HCT116 (cell line): ENCODE results near the gene TMEM51. TPM values are rescaled to one million over a fixed set of nuclear protein-coding genes. Genes with fewer than 3 reads are reported as not detected.

Source experiments
- ATAC-seq: fragments of 200-7000 bp; cut with Tn5 transposase; 2 replicates; pipeline ENCODE4 v1.9.1; 2020; ENCODE audit warnings: mild to moderate bottlenecking, moderate library complexity
- BruUV-seq: library from RNA; stranded (reverse); fragments of 400-500 nt; replicated peaks from 2 replicates; lab custom pipeline; 2021; lab: Mats Ljungman, UMichigan
- CTCF ChIA-PET: fragments of 300-600 bp; sonication (Branson Sonifier 250); formaldehyde crosslinking; loops from one replicate; lab custom pipeline; 2021; ENCODE audit warnings: antibody characterized with exemption; lab: Charles Lee
- POLR2A ChIA-PET: fragments of 300-600, 350-600 bp; sonication (Branson Sonifier 250); formaldehyde crosslinking; loops from one replicate; lab custom pipeline; 2021; ENCODE audit warnings: antibody characterized with exemption; lab: Charles Lee
- RAD21 ChIA-PET, 2 experiments: fragments of 300-600 bp; sonication (Branson Sonifier 250); formaldehyde crosslinking; loops; one replicate each; lab custom pipeline; 2023; ENCODE audit warnings: low total read pairs in 2 of 2; ENCODE audit not compliant: uncharacterized antibody in 2 of 2, unreplicated experiment in 2 of 2, low non-redundant PET in 1 of 2; lab: Charles Lee
- DNase-seq: peaks from one replicate; pipeline ENCODE4 v3.0.0-alpha.2; 2010; ENCODE audit warnings: low read depth, low spot score
- H2AFZ ChIP-seq: fragments of 200-600 bp; shearing (Covaris generic), sonication (generic); 2 replicates; pipeline ENCODE4 v1.6.1; 2017; ENCODE audit warnings: low read depth, mixed run types, mixed read lengths, antibody characterized with exemption, low read length; ENCODE audit not compliant: poor library complexity, severe bottlenecking
- H3K27ac ChIP-seq: 2 replicates; pipeline ENCODE4 v1.5.1; 2012; ENCODE audit warnings: low read depth, low read length
- H3K27me3 ChIP-seq: fragments of 200-600 bp; sonication (generic); 2 replicates; pipeline ENCODE4 v1.6.1; 2016; ENCODE audit warnings: mixed run types, low read length, mixed read lengths; ENCODE audit not compliant: insufficient read depth
- H3K36me3 ChIP-seq, 2 experiments: fragments of 200-500 bp in 1 of 2; fragments of 200-600 bp in 1 of 2; sonication (Bioruptor generic) in 1 of 2; sonication (generic) in 1 of 2; 2 replicates each; pipeline versions ENCODE4 v1.5.1 to v1.6.1; 2014 to 2016; ENCODE audit warnings: low read length in 2 of 2, inconsistent platforms in 1 of 2, mixed read lengths in 1 of 2, mixed run types in 1 of 2; ENCODE audit not compliant: insufficient read depth in 2 of 2, control insufficient read depth in 1 of 2
- H3K4me1 ChIP-seq, 2 experiments: fragments of 200-600 bp in 1 of 2; sonication (generic) in 1 of 2; 2 replicates each; pipeline versions ENCODE4 v1.5.1 to v1.6.1; 2012 to 2017; ENCODE audit warnings: low read length in 2 of 2, inconsistent platforms in 1 of 2, mild to moderate bottlenecking in 1 of 2, mixed read lengths in 1 of 2, mixed run types in 1 of 2, moderate library complexity in 1 of 2; ENCODE audit not compliant: insufficient read depth in 2 of 2, control insufficient read depth in 1 of 2
- H3K4me2 ChIP-seq: fragments of 200-600 bp; sonication (generic); 2 replicates; pipeline ENCODE4 v1.6.1; 2017; ENCODE audit warnings: mixed run types, low read length, mixed read lengths
- H3K4me3 ChIP-seq, 2 experiments: fragments of 200-600 bp in 1 of 2; sonication (generic) in 1 of 2; replicated peaks in 1 of 2; 2 replicates each; pipeline ENCODE4 v1.5.1; 2011 to 2016; ENCODE audit warnings: low read length in 2 of 2, control low read depth in 1 of 2, low read depth in 1 of 2, mild to moderate bottlenecking in 1 of 2, mixed read lengths in 1 of 2, mixed run types in 1 of 2
- H3K79me2 ChIP-seq: fragments of 200-600 bp; sonication (generic); 2 replicates; pipeline ENCODE4 v1.6.1; 2017; ENCODE audit warnings: mild to moderate bottlenecking, mixed run types, low read length, moderate library complexity, mixed read lengths; ENCODE audit not compliant: insufficient read depth
- H3K9ac ChIP-seq: fragments of 200-600 bp; sonication (generic); 2 replicates; pipeline ENCODE4 v1.6.1; 2016; ENCODE audit warnings: low read length, mixed read lengths
- H3K9me2 ChIP-seq: fragments of 200-600 bp; sonication (generic), shearing (Covaris generic); 2 replicates; pipeline ENCODE4 v1.6.1; 2017; ENCODE audit warnings: mixed run types, mild to moderate bottlenecking, moderate library complexity; ENCODE audit not compliant: insufficient read depth
- H3K9me3 ChIP-seq, 2 experiments: fragments of 200-500 bp in 1 of 2; fragments of 200-600 bp in 1 of 2; sonication (Bioruptor generic) in 1 of 2; sonication (generic) in 1 of 2; 2 replicates each; pipeline ENCODE4 v1.6.1; 2014 to 2017; ENCODE audit warnings: low read length in 2 of 2, mixed read lengths in 2 of 2, inconsistent platforms in 1 of 2, low read depth in 1 of 2, mild to moderate bottlenecking in 1 of 2, mixed run types in 1 of 2, moderate library complexity in 1 of 2; ENCODE audit not compliant: control insufficient read depth in 1 of 2, insufficient read depth in 1 of 2
- H4K20me1 ChIP-seq: fragments of 200-600 bp; sonication (generic), shearing (Covaris generic); 2 replicates; pipeline ENCODE4 v1.6.1; 2017; ENCODE audit warnings: mixed run types, mild to moderate bottlenecking, moderate library complexity; ENCODE audit not compliant: insufficient read depth
- CBX3 ChIP-seq: IDR thresholded peaks from 2 replicates; pipeline ENCODE4 v1.6.1; 2012; ENCODE audit warnings: low read depth
- EGR1 ChIP-seq: IDR thresholded peaks from 2 replicates; pipeline ENCODE4 v1.6.1; 2012; ENCODE audit warnings: low read depth
- EZH2 ChIP-seq: fragments of 200-600 bp; sonication (generic); IDR thresholded peaks from 2 replicates; pipeline ENCODE4 v1.6.1; 2017; ENCODE audit warnings: antibody characterized with exemption, mixed run types
- POLR2AphosphoS5 ChIP-seq: IDR thresholded peaks from 2 replicates; pipeline ENCODE4 v1.6.1; 2011; ENCODE audit warnings: mild to moderate bottlenecking, low read depth, low read length, moderate library complexity
- SP1 ChIP-seq: IDR thresholded peaks from 2 replicates; pipeline ENCODE4 v1.6.1; 2012; ENCODE audit warnings: low read depth
- SRF ChIP-seq: IDR thresholded peaks from 2 replicates; pipeline ENCODE4 v1.6.1; 2012; ENCODE audit warnings: low read depth
- TCF7L2 ChIP-seq: IDR thresholded peaks from 2 replicates; pipeline ENCODE4 v1.7.0; 2011; ENCODE audit warnings: borderline replicate concordance, inconsistent platforms; ENCODE audit not compliant: insufficient read depth, insufficient read length; ENCODE audit errors: extremely low read depth
- YY1 ChIP-seq: IDR thresholded peaks from 2 replicates; pipeline ENCODE4 v1.6.1; 2011; ENCODE audit warnings: low read length, low read depth, moderate library complexity, mild to moderate bottlenecking; ENCODE audit not compliant: insufficient replicate concordance; ENCODE audit errors: extremely low read depth
- ZFX ChIP-seq: fragments of 450-650 bp; IDR thresholded peaks from 2 replicates; pipeline ENCODE4 v1.6.1; 2017
- intact Hi-C: fragments of 100-400 bp; cut with micrococcal nuclease; formaldehyde crosslinking; loops from 2 replicates; pipeline ENCODE4 v1.10.0; 2022
- total RNA-seq: library from RNA; stranded (reverse); gene quantifications from one replicate; pipeline ENCODE4 v1.2.1, GENCODE V29; 2021; ENCODE audit not compliant: unreplicated experiment
- TF ChIP-seq, protein P1 (sequence below): IDR thresholded peaks from 2 replicates; pipeline ENCODE4 v1.6.1; 2012
- TF ChIP-seq, protein P2 (sequence below): IDR thresholded peaks from 2 replicates; pipeline ENCODE4 v1.6.1; 2012; ENCODE audit warnings: low read depth
- TF ChIP-seq, protein P3 (sequence below): IDR thresholded peaks from 2 replicates; pipeline ENCODE4 v1.6.1; 2011; ENCODE audit warnings: mild to moderate bottlenecking, low read length, moderate library complexity; ENCODE audit not compliant: insufficient replicate concordance; ENCODE audit errors: extremely low read depth
- TF ChIP-seq, protein P4 (sequence below): IDR thresholded peaks from 2 replicates; pipeline ENCODE4 v1.6.1; 2012

Gene TMEM51
- total RNA-seq, 1 experiment from 2014 or later: 16.6 TPM

DNA sequence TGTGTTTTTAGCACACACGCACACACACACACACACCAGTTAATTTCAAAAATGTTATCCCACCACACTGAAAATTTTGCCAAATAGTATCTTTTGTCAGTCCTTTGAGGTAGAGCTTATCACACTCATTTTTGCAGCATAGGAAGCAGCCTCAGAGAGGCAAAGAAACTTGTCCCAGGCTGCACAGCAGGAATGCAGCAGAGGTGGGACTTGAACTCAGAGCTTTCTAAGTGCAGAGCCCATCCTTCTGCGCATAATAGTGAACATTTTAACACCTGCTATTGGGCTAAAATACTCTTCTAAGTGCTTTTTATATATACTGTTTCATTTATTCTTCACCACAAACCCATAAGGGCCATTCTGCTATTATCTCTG lies 108.4 kb downstream of the TMEM51 start:
- Histone ChIP-seq H3K9me3 (peaks cover 7 to 8% of the 10 kb centered on the region in 2 experiments; a peak in 1 of 4 replicates), H3K4me3 (peak overlapping the region; percentile 37 to 56; a peak in 3 of 4 replicates), H3K36me3 (no peaks in the 10 kb centered on the region), H3K27me3 (no peaks in the 10 kb centered on the region), H3K4me1 (peaks cover 22 to 40% of the 10 kb centered on the region in 2 experiments), H3K27ac (peak overlapping the region; percentile 62), H3K79me2 (no peaks in the 10 kb centered on the region), H4K20me1 (no peaks in the 10 kb centered on the region), H2AFZ (no peak overlapping the region), H3K4me2 (peak overlapping the region; percentile 95), H3K9ac (peak overlapping the region; percentile 54; the same call in 1 of the 2 replicates), H3K9me2 (no peaks in the 10 kb centered on the region)
- BruUV-seq: no TSS peak
- DNase-seq (no peak), ATAC-seq (no peak)
- ChIA-PET RAD21 (interaction anchor here in 1 of 2 experiments (1.2 kb wide), 1 partner anchor 109 kb away, joined by 3 read pairs; no protein-coding TSS in a partner anchor), CTCF (interaction anchor here (1.0 to 2.2 kb wide), 3 partner anchors 9 to 134 kb away, joined by 5 to 16 read pairs (median 5); no protein-coding TSS in a partner anchor), POLR2A (no interaction called here)
- intact Hi-C loops: no loop called here
- TF ChIP-seq YY1 (no peak), SP1 (no peak), SRF (no peak), EZH2 (no peak), CBX3 (no peak), ZFX (no peak), EGR1 (no peak)
- TF ChIP-seq, protein P1, sequence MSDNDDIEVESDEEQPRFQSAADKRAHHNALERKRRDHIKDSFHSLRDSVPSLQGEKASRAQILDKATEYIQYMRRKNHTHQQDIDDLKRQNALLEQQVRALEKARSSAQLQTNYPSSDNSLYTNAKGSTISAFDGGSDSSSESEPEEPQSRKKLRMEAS: no peak

DNA sequence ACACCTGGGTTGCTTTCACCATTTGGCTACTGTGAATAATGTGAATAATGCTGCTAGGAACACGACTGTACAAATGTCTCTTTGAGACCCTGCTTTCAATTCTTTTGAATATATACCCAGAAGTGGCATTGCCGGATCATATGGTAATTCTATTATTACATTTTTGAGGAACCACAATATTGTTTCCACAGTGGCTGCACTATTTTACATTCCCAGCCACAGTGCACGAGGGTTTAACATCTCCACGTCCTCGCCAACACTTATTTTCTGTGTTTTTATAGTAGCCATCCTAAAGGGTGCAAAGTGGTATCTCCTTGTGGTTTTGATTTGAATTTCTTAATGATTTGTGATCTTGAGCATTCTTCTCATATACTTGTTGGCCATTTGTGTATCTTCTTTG lies 109.2 kb downstream of the TMEM51 start:
- Histone ChIP-seq H3K4me1 (peaks cover 22 to 40% of the 10 kb centered on the region in 2 experiments), H3K4me2 (no peak overlapping the region), H3K9me3 (peaks cover 7 to 8% of the 10 kb centered on the region in 2 experiments; a peak in 1 of 4 replicates), H3K36me3 (no peaks in the 10 kb centered on the region), H3K79me2 (no peaks in the 10 kb centered on the region), H3K9ac (no peak overlapping the region), H3K27ac (no peak overlapping the region), H4K20me1 (no peaks in the 10 kb centered on the region), H2AFZ (no peak overlapping the region), H3K9me2 (no peaks in the 10 kb centered on the region), H3K4me3 (no peak overlapping the region), H3K27me3 (no peaks in the 10 kb centered on the region)
- ChIA-PET CTCF (interaction anchor here (1.5 to 2.2 kb wide), 2 partner anchors 8 to 12 kb away, joined by 5 to 16 read pairs; no protein-coding TSS in a partner anchor), RAD21 (no interaction called here), POLR2A (no interaction called here)
- no TSS peak for BruUV-seq
- no peak for ATAC-seq
- DNase-seq: no peak
- intact Hi-C loops: no loop called here
- TF ChIP-seq CBX3 (no peak), POLR2AphosphoS5 (no peak), TCF7L2 (no peak), YY1 (no peak)
- TF ChIP-seq, protein P1: no peak
- TF ChIP-seq, protein P2, sequence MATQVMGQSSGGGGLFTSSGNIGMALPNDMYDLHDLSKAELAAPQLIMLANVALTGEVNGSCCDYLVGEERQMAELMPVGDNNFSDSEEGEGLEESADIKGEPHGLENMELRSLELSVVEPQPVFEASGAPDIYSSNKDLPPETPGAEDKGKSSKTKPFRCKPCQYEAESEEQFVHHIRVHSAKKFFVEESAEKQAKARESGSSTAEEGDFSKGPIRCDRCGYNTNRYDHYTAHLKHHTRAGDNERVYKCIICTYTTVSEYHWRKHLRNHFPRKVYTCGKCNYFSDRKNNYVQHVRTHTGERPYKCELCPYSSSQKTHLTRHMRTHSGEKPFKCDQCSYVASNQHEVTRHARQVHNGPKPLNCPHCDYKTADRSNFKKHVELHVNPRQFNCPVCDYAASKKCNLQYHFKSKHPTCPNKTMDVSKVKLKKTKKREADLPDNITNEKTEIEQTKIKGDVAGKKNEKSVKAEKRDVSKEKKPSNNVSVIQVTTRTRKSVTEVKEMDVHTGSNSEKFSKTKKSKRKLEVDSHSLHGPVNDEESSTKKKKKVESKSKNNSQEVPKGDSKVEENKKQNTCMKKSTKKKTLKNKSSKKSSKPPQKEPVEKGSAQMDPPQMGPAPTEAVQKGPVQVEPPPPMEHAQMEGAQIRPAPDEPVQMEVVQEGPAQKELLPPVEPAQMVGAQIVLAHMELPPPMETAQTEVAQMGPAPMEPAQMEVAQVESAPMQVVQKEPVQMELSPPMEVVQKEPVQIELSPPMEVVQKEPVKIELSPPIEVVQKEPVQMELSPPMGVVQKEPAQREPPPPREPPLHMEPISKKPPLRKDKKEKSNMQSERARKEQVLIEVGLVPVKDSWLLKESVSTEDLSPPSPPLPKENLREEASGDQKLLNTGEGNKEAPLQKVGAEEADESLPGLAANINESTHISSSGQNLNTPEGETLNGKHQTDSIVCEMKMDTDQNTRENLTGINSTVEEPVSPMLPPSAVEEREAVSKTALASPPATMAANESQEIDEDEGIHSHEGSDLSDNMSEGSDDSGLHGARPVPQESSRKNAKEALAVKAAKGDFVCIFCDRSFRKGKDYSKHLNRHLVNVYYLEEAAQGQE: no peak
- TF ChIP-seq, protein P3, sequence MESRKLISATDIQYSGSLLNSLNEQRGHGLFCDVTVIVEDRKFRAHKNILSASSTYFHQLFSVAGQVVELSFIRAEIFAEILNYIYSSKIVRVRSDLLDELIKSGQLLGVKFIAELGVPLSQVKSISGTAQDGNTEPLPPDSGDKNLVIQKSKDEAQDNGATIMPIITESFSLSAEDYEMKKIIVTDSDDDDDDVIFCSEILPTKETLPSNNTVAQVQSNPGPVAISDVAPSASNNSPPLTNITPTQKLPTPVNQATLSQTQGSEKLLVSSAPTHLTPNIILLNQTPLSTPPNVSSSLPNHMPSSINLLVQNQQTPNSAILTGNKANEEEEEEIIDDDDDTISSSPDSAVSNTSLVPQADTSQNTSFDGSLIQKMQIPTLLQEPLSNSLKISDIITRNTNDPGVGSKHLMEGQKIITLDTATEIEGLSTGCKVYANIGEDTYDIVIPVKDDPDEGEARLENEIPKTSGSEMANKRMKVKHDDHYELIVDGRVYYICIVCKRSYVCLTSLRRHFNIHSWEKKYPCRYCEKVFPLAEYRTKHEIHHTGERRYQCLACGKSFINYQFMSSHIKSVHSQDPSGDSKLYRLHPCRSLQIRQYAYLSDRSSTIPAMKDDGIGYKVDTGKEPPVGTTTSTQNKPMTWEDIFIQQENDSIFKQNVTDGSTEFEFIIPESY: no peak
- TF ChIP-seq, protein P4, sequence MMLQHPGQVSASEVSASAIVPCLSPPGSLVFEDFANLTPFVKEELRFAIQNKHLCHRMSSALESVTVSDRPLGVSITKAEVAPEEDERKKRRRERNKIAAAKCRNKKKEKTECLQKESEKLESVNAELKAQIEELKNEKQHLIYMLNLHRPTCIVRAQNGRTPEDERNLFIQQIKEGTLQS: no peak
